ENCODE measurements around the gene HSD17B8. TPM values are rescaled to one million over a fixed set of nuclear protein-coding genes. Genes with fewer than 3 reads are reported as not detected.

HSD17B8 gene
- total RNA-seq (2014; rRNA removed; shearing (Covaris generic)), result 8.9 and 16.0 TPM in 2 replicates
- polyA plus RNA-seq (2016; fragmentation: Nextera tagmentation; extraction: Ambion mirVana), result 4.3 and 5.6 TPM in 2 replicates
- long read RNA-seq, partial matches to known transcripts, result 3 of 4 reads
- long read RNA-seq, other reads (novel, unspliced or antisense), result 0 of 4 reads

DNA sequence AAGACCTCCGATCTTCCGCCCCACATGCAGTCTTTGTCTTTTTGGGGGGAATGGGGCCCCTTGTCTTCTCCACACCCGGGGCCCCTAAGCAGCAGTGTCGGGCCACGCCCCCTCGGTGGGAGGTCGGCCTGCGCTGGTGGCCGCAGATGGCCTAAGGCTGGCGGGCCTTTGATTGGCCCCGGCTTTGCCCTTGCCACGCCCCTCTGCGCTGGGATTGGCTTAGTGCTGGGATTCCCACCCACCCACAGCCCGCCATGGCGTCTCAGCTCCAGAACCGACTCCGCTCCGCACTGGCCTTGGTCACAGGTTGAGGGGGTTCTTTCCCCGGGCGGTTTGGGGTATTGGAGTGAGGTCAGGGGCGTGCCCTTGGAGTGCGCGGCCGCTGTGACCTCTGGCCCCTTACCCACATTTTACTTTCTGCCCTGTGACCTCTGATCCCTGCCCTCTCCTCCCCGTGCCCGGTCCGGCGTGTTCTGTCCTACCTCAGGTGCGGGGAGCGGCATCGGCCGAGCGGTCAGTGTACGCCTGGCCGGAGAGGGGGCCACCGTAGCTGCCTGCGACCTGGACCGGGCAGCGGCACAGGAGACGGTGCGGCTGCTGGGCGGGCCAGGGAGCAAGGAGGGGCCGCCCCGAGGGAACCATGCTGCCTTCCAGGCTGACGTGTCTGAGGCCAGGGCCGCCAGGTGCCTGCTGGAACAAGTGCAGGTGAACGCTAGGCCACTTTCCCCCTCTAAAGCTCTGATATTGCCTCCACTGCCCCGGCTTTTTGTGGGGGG lies at the start of gene HSD17B8:
HSD17B8 (plus strand) TSS at position 241 of the 776 bp plus-strand sequence; CDS start at position 255, 14 bp downstream.
- ATAC-seq, result peak; percentile 69
- Histone ChIP-seq H3K79me2 (replicated peaks; ENCODE audit: insufficient read depth) (peaks cover 24% of the 10 kb centered on the region), H3K4me1 (ENCODE audit: insufficient read depth) (peaks cover 31% of the 10 kb centered on the region)

DNA sequence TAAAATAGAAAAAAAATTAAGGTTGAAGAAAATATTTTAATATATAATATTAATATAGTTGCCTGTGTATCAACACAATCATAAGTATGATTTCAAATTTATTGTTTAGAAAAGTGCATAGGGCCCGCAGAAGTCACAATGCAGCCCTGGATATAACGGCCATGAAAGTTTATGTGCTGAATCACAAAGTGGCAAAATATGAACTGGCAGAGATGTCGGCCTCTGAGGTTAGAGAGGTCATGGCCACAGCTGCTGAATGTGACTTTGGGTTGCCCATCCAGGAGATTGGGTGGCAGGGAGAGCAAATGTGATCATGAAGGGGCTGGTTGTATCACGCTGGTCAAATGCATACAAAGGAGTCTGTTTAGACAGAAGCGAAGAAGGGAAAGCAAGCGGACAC lies 47.9 kb upstream of the HSD17B8 start:
- no peaks in the 10 kb centered on the region for H3K9me2 ChIP-seq (ENCODE audit: insufficient read depth)
- Mint-ChIP-seq H3K9me3 (peaks cover 12% of the 10 kb centered on the region), H3K4me3 (no peak overlapping the region), H3K4me1 (peaks cover 9% of the 10 kb centered on the region), H3K27ac (no peak overlapping the region), H3K36me3 (ENCODE audit: low read depth) (peaks cover 10% of the 10 kb centered on the region; the same call in 2 of the 3 replicates), H3K27me3 (ENCODE audit: insufficient read depth, low read depth, poor library complexity) (peaks cover 9% of the 10 kb centered on the region)
- H3K4me3 ChIP-seq, result no peak overlapping the region
- H3K79me2 ChIP-seq (replicated peaks; ENCODE audit: insufficient read depth), result no peaks in the 10 kb centered on the region
- peaks cover 6% of the 10 kb centered on the region for H3K4me1 ChIP-seq (ENCODE audit: insufficient read depth)
- H3K36me3 ChIP-seq (ENCODE audit: insufficient read depth), result no peaks in the 10 kb centered on the region
- H3K4me2 ChIP-seq, result no peak overlapping the region
- no peaks in the 10 kb centered on the region for H4K20me1 ChIP-seq (replicated peaks; ENCODE audit: insufficient read depth)
- H3F3A ChIP-seq (replicated peaks; ENCODE audit: low read depth), result 0 out of 2 replicates have a peak, but pooled peaks cover 3% of the 10 kb centered on the region
- ATAC-seq (no peak), DNase-seq (ENCODE audit: low spot score) (no peak)
- H2AFZ ChIP-seq, result no peak overlapping the region
- peaks cover 4% of the 10 kb centered on the region; the same call in 1 of the 2 replicates for H3K27me3 ChIP-seq (ENCODE audit: insufficient read depth)
- H3K27ac ChIP-seq (ENCODE audit: low read depth), result no peak overlapping the region
- TF ChIP-seq NANOG (IDR thresholded peaks at IDR 0.05; ENCODE audit: borderline replicate concordance), result no peak
- no peak for TF ChIP-seq CREB1 (CRISPR knock-in tag; IDR thresholded peaks at IDR 0.05; ENCODE audit: low read depth)
- TF ChIP-seq JUNB (IDR thresholded peaks at IDR 0.05; ENCODE audit: unreplicated experiment), result no peak
- TF ChIP-seq EZH2phosphoT487 (IDR thresholded peaks at IDR 0.05; ENCODE audit: unreplicated experiment), result no peak
- no peak for TF ChIP-seq EZH2 (IDR thresholded peaks at IDR 0.05; ENCODE audit: low read depth, unreplicated experiment)
- TF ChIP-seq, protein P1, sequence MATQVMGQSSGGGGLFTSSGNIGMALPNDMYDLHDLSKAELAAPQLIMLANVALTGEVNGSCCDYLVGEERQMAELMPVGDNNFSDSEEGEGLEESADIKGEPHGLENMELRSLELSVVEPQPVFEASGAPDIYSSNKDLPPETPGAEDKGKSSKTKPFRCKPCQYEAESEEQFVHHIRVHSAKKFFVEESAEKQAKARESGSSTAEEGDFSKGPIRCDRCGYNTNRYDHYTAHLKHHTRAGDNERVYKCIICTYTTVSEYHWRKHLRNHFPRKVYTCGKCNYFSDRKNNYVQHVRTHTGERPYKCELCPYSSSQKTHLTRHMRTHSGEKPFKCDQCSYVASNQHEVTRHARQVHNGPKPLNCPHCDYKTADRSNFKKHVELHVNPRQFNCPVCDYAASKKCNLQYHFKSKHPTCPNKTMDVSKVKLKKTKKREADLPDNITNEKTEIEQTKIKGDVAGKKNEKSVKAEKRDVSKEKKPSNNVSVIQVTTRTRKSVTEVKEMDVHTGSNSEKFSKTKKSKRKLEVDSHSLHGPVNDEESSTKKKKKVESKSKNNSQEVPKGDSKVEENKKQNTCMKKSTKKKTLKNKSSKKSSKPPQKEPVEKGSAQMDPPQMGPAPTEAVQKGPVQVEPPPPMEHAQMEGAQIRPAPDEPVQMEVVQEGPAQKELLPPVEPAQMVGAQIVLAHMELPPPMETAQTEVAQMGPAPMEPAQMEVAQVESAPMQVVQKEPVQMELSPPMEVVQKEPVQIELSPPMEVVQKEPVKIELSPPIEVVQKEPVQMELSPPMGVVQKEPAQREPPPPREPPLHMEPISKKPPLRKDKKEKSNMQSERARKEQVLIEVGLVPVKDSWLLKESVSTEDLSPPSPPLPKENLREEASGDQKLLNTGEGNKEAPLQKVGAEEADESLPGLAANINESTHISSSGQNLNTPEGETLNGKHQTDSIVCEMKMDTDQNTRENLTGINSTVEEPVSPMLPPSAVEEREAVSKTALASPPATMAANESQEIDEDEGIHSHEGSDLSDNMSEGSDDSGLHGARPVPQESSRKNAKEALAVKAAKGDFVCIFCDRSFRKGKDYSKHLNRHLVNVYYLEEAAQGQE (IDR thresholded peaks at IDR 0.05; ENCODE audit: unreplicated experiment), result no peak
- TF ChIP-seq, protein P2, sequence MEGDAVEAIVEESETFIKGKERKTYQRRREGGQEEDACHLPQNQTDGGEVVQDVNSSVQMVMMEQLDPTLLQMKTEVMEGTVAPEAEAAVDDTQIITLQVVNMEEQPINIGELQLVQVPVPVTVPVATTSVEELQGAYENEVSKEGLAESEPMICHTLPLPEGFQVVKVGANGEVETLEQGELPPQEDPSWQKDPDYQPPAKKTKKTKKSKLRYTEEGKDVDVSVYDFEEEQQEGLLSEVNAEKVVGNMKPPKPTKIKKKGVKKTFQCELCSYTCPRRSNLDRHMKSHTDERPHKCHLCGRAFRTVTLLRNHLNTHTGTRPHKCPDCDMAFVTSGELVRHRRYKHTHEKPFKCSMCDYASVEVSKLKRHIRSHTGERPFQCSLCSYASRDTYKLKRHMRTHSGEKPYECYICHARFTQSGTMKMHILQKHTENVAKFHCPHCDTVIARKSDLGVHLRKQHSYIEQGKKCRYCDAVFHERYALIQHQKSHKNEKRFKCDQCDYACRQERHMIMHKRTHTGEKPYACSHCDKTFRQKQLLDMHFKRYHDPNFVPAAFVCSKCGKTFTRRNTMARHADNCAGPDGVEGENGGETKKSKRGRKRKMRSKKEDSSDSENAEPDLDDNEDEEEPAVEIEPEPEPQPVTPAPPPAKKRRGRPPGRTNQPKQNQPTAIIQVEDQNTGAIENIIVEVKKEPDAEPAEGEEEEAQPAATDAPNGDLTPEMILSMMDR (conservative IDR thresholded peaks at IDR 0.05; ENCODE audit: low read depth in 2 of 2), result no peak
- no peak for TF ChIP-seq POLR2AphosphoS5 (IDR thresholded peaks at IDR 0.05; ENCODE audit: low read depth)
- no peak for TF ChIP-seq ZNF331 (CRISPR knock-in tag; IDR thresholded peaks at IDR 0.05; ENCODE audit: low read depth)
- TF ChIP-seq, protein P3, sequence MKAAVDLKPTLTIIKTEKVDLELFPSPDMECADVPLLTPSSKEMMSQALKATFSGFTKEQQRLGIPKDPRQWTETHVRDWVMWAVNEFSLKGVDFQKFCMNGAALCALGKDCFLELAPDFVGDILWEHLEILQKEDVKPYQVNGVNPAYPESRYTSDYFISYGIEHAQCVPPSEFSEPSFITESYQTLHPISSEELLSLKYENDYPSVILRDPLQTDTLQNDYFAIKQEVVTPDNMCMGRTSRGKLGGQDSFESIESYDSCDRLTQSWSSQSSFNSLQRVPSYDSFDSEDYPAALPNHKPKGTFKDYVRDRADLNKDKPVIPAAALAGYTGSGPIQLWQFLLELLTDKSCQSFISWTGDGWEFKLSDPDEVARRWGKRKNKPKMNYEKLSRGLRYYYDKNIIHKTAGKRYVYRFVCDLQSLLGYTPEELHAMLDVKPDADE (IDR thresholded peaks at IDR 0.05), result no peak

More for the DNA sequence above, at the start of gene HSD17B8:
- peak within 1 kb of the TSS; percentile 98 for H3K4me3 ChIP-seq
- H3K27me3 ChIP-seq (ENCODE audit: insufficient read depth), result peaks cover 40% of the 10 kb centered on the region
- peak; percentile 98 for DNase-seq (ENCODE audit: low spot score)
- Mint-ChIP-seq H3K9me3 (no peaks in the 10 kb centered on the region; the same call in 2 of the 3 replicates), H3K36me3 (ENCODE audit: low read depth) (peaks cover 35% of the 10 kb centered on the region), H3K4me3 (peak within 1 kb of the TSS; percentile 84), H3K4me1 (peaks cover 60% of the 10 kb centered on the region), H3K27me3 (ENCODE audit: insufficient read depth, low read depth, poor library complexity) (peaks cover 42% of the 10 kb centered on the region), H3K27ac (peak within 1 kb of the TSS; percentile 70; the same call in 1 of the 2 replicates)
- peak within 1 kb of the TSS; percentile 93; the same call in 1 of the 2 replicates for H2AFZ ChIP-seq
- TF ChIP-seq CREB1 (CRISPR knock-in tag; IDR thresholded peaks at IDR 0.05; ENCODE audit: low read depth), result peak; percentile 46; the same call in 1 of the 2 replicates
- peak; percentile 83 for TF ChIP-seq POLR2AphosphoS5 (IDR thresholded peaks at IDR 0.05; ENCODE audit: low read depth)
- TF ChIP-seq EZH2 (IDR thresholded peaks at IDR 0.05; ENCODE audit: low read depth, unreplicated experiment), result no peak
- H4K20me1 ChIP-seq (replicated peaks; ENCODE audit: insufficient read depth), result peaks cover 21% of the 10 kb centered on the region
- no peaks in the 10 kb centered on the region for H3K9me2 ChIP-seq (ENCODE audit: insufficient read depth)
- peak within 1 kb of the TSS; percentile 96 for H3K4me2 ChIP-seq
- peaks cover 31% of the 10 kb centered on the region for H3F3A ChIP-seq (replicated peaks; ENCODE audit: low read depth)
- H3K27ac ChIP-seq (ENCODE audit: low read depth), result no peak within 1 kb of the TSS
- H3K36me3 ChIP-seq (ENCODE audit: insufficient read depth), result peaks cover 11% of the 10 kb centered on the region; the same call in 1 of the 2 replicates

Measured in GM23338 (cell line).